HG03520 (cell line): Measurements from ENCODE around the gene INTS3.
"Not testable (repeated sequence)": the region's sequence is repeated elsewhere in the genome, so short reads cannot be mapped to it uniquely, and the experiment has no call there.

Experiments
- ATAC-seq: cut with Tn5 transposase; IDR thresholded peaks from one replicate; pipeline ENCODE4 v1.9.1; 2021; ENCODE audit warnings: mild to moderate bottlenecking, moderate library complexity; ENCODE audit not compliant: unreplicated experiment

The INTS3 gene

DNA sequence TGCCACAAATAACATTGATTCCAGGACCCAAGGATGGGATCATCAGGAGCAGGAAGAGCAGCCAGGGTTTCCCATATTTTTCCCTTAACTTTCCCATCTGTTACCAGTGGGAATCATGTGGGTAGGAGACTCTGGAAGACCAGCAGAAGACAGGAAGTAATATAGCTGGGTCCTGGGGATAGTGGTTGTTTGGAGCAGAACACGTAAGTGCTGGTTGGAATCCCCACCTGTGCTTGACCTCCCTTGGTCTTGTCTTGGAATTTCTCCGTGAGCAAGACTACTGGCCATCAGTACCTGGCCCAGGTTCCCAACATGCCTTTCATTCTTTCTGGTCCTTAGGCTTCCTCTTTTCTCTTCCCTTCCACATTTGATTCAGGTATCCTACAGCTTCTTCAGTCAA, 26.4 kb downstream of the INTS3 start:
- no peak for ATAC-seq

DNA sequence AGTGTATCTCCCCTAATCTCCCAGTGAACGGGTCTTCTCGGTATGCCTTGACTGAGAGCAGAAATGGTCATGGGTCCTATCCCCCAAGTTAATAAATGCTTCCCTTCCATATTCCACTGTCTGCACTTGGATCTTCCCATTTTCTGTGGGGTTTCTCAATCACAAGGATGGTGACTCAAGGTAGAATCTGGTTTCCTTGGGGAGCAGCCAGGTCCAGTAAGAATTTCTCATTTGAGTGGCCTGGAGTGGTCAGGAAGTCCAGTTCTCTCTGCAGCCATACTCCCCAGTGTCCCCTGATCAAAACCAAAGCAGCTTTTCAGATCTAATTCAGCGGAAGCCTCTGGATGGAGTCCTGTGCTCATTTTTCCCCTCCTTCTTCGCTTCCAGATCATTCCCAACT, 32.6 kb downstream of the INTS3 start:
- ATAC-seq: no peak

DNA sequence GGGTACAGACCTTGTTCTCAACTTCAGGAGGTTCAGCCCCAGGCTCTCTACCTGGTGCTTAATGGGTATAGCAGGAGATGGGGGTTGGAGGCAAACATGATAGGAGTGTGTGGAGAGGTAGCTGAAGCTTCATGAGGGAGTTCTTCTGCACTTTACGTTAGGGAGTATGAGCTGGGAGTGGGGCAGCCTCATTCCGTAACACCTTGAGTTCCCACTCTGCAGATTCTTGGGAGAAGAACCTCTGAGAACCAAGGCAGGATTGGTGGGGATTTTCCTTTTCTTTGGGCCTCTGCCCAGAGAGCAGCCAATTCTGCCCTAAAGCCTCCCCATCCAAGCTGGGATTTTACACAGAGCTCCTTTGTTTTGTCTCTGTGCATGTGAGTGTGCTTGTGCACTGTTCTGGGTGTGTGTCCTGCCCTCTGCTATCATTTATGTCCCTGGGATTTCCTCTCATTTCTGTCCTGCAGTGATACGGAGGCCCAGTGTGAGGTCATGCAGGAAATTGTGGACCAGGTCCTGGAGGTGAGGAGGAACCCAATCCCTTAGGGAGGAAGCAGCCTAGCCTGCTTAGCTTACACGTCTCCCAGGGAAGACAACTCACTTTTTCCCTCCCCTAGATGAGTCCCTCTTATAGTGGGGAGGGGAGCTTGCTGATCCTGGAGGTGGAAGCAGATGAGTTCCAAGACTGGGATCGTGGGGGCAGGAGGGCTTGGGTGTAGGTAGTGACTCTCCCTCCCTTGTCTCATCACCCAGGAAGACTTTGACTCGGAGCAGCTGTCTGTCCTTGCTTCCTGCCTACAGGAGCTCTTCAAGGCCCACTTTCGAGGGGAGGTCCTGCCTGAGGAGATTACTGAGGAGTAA, 35.7 kb downstream of the INTS3 start:
- no peak for ATAC-seq

DNA sequence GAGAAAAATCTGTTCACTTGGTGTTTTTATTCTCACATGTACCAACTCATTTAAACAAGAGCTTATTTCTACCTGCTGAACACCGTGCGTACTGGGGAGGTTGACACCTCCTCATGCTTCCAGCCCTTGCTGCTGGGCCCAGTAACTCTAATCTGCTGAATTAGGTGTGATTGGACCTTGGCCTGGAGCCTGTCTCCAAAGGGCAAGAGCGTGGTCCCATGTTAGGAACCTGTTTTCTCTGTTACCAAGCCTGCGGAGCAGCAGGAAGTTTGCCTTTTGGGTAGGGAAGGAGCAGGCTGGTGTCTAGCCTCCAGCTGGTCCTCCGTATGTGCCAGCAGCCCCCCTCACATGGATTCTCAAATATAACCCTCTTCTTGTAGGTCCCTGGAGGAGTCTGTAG, 36.5 kb downstream of the INTS3 start:
- ATAC-seq: no peak

DNA sequence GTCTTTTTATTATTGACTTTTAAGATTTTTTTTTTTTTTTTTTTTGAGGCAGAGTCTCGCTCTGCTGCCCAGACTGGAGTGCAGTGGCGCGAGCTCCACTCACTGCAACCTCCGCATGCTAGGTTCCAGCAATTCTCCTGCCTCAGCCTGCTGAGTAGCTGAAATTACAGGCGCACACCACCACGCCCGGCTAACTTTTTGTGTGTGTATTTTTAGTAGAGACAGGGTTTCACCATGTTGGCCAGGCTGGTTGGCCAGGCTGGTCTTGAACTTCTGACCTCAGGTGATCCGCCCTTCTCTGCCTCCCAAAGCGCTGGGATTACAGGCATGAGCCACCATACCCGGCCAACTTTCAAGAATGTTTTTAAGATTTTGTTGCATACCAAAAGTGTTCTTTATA, 38.8 kb downstream of the INTS3 start:
- ATAC-seq: not testable (repeated sequence)

DNA sequence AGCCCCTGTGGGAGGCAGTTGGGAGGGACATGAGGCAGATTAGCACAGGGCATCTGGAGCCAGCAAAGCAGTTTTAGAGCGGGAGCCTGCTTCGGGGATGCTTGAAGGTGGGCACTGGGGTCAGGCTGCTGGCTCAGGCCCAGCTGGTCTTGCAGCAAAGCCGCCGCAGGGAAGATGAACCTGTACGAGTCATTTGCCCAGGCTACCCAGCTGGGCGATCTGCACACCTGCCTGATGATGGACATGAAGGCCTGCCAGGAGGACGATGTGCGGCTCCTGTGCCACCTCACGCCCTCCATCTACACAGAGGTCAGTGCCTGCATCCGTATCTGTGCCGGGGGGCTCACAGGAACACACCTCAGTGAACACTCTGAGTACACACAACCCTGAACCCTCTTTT, 39.7 kb downstream of the INTS3 start:
- ATAC-seq: no peak

DNA sequence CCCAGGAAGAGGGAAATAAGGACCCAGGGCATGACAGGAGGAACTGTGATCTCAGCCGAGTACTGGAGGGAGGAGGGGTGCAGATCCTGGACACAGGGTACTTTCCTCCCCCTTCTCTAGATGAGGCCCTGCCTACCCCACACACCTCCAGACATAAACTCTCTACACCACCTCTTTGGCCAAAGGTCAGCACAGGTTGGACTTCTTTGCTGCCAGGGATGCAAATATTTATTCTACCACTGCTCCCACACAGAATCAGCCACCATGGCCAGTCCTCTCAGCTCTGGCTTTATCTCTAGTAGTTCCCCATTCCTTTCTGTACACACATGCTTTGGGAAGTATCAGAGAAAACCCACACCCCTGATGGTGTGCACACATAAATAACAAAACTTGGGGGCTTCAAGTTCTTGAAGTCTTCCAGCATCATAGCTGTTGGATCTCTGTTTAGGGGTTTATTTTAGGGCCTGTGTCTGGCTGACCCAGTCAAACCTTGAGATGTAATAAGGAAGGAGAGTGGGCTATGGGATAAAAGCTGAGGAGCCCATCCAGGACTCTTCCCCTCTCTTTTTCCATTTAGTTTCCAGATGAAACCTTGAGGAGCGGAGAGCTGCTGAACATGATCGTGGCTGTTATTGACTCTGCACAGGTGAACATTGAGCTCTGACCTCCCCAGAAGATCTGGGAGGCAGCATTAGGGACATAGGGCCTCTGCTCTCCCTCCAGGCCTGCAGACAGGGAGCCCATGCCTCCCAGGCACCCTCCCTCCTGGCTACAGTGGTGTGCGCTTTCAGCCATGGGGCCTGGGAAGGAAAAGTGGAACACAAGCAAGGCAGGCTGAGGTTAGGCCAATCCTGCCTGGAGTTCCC, 40.7 kb downstream of the INTS3 start:
- ATAC-seq: no peak

DNA sequence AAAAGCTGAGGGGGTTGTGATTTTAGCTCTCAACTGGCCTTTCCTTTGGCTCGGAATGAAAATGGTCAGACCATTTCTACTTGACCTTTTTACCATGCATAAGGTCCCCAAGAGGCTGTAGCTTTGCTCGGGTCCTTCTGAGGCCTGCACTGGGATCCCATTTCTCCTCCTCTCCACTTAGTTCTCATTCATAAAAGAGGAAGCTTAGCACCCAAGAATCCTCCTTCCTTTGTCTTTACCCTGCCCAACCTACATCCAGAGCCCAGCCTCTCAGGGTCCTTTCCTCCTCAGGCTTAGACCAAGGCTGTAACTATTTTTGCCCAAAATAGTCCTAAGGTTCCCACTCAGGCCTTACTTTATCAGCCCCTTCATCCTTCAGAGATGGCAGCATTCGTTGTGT, 41.4 kb downstream of the INTS3 start:
- ATAC-seq: no peak

DNA sequence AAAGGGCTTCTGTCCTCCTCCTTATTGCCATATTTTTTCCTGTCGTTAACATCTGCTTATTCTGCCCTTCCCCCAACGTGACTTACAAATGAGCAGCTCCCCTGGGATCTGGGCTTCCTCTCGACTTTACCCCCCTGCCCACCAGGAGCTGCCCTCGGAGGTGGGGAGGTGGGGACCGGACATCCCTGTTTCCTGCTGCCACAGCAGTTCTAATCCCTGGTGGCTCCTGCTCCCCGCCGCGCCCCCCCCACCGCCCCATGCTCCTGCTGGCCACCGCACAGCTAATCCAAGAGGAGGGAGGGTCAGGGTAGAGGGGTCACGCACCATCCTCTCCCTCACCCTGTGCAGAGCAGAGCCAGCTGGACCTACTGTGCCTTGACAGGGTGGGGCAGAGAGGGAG, 42.9 kb downstream of the INTS3 start:
- ATAC-seq: no peak

DNA sequence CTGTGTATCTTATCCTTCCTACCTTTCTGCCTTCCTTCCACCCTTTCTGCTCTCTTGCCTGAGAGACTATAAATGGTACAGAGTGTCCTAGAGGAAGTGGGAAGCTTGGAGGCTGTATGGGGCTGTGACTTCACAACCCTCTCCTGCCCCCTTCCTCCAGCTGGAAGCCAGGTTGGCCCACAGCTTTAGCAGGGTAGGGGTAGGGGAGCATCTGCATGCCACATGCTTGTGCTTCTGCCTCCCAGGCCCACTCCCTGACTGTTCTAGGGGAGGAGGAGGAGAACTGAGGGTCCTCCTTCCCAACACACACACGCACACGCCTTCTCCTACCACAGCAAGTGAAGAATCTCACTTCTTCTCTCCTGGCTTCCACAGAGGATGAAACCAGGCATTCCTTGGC, 43.4 kb downstream of the INTS3 start:
- ATAC-seq: no peak

DNA sequence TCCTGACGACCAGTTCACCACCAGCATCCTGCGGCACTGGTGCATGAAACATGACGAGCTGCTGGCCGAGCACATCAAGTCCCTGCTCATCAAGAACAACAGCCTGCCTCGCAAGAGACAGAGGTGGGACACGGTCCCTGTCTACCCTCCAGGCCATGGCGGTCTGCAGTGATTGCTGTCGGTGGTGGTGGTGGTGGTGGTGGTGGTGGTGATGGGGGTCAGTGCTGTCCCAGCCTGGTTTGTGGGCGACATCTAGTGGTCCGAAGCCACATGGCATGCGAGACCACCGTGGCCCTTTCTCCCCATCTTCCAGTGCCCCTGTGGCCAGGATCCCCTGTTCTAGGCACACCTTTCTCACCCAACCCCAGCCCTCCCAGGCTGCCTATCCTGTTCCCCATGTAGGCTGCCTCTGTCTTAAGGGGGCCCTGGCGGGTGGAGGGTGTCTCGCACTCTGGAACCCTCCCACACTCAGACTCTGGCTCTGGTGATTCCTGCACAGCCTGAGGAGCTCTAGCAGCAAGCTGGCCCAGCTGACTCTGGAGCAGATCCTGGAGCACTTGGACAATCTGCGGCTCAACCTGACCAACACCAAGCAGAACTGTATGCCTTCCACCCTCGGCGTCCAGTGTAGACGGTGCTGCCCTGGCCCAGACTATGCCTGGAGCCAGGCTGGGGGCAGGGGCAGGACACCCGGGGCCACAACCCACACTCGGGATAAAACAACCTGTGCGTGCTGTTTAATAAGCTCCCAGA, 44.2 kb downstream of the INTS3 start:
- ATAC-seq: no peak

DNA sequence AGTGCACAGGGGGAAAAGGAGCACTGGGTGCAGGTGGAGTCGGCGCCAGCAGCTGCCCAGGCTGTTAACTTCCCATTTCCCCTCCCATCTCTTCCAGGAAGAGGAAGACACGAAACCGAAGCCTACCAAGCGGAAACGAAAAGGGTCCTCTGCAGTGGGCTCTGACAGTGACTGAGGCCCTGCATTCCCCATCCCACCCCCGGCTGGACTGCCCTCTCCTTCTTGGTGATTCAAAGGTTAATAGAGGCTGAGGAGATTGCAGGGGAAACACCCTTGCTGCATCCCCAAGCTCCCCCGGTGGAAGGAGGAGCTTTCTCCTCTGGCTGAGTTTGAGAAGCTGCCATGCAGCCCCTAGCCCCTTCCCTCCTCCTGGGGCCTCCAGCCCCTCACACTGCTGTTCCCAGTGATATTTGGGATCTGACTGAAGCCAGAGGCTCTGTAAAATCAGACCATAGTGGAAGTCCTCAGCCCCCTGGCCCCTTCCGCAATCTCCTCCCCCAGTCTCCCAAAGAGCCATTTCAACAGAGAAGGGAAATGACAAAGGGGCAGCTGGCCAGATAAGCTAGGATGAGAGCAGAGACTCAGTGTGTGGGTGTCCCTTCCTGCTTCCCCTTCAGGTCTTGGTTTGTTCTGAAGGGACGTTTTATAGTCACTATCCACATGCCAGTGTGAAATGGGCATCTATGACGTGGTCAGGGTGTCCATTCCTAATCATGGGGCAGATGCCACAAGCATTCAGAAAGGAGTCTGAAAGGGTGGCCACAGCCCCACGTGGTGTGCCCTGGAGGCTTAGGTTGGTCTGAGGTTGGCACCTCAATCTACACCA, 45.5 kb downstream of the INTS3 start:
- no peak for ATAC-seq

DNA sequence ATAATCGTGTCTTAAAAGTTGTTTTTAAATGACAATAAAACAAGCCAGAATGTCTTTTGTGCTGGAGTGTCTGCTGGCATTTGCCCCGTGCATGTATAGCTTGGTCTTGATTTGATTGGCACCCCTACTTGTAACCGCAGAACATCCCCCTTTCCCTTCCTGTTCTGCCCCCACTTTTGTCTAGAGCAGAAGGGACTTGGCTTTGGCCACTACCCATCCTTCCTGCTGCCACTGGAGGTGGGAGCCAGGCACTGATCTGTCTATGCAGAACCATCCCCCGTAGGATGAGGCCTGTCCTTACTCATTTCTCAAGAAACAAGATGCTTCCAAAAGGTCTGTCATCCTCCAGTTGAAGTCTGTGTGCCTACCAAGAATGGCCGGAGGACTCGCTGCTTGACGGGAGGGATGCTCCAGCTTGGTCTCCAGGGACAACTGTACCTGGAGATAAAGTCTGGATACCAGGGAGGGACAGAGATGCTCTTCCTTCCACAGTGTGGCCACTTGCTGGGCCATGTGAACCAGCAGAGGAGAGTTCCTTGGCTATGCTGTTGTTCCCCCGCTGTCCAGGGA, 46.3 kb downstream of the INTS3 start:
- no peak for ATAC-seq

DNA sequence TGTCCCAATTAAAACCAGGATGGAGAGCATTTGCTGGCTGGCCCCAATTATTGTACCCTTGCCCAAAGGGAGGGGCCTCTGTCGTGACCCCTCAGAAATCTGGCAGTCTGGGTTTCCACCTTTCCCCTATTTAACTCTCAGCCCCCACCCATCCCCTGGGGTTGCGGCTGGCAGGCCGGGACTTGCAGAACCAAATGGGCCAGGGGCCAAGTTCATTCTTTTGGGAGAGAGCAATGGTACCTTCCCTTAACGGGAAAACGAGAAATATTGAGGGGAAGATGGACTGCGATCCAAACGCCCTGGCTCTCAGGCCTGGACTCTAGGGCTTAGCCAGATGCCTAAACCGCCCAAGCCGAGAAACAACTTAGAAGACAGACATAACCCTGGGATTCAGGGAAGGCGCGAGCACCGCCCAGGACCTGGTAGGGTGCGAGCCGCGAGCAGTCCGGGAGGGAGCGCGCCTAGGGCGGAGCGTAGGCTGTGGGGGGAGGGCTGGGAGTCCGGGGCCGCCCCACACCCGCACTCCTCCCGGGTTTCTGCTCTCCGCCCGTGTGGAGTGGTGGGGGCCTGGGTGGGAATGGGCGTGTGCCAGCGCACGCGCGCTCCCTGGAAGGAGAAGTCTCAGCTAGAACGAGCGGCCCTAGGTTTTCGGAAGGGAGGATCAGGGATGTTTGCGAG, 47.1 kb downstream of the INTS3 start, which contains the start of gene SLC27A3:
TSS of gene SLC27A3 (plus strand) at position 628 of the 678 bp plus-strand sequence. CDS start 91 bp downstream, outside the sequence.
- peak; percentile 21 for ATAC-seq

DNA sequence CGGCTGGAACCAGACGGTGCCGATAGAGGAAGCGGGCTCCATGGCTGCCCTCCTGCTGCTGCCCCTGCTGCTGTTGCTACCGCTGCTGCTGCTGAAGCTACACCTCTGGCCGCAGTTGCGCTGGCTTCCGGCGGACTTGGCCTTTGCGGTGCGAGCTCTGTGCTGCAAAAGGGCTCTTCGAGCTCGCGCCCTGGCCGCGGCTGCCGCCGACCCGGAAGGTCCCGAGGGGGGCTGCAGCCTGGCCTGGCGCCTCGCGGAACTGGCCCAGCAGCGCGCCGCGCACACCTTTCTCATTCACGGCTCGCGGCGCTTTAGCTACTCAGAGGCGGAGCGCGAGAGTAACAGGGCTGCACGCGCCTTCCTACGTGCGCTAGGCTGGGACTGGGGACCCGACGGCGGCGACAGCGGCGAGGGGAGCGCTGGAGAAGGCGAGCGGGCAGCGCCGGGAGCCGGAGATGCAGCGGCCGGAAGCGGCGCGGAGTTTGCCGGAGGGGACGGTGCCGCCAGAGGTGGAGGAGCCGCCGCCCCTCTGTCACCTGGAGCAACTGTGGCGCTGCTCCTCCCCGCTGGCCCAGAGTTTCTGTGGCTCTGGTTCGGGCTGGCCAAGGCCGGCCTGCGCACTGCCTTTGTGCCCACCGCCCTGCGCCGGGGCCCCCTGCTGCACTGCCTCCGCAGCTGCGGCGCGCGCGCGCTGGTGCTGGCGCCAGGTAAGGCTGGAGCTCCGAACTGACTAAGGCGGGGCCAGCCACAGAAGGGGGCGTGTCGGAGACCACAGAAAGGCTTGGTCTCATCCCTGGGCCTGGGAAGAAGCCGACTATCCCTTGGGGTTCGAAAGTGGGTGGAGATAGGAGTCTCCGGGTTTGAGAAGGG, 47.8 kb downstream of the INTS3 start:
- peak; percentile 44 for ATAC-seq

DNA sequence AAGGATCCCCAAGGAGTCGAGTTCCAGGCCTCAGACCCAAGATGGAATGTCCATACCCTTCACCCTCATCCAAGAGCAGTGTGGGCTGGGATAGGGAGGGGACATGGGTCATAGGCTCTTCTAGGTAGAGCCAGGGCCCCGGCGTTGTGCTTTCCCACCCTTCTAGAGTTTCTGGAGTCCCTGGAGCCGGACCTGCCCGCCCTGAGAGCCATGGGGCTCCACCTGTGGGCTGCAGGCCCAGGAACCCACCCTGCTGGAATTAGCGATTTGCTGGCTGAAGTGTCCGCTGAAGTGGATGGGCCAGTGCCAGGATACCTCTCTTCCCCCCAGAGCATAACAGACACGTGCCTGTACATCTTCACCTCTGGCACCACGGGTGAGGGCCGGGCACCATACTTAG, 48.5 kb downstream of the INTS3 start:
- ATAC-seq: no peak

DNA sequence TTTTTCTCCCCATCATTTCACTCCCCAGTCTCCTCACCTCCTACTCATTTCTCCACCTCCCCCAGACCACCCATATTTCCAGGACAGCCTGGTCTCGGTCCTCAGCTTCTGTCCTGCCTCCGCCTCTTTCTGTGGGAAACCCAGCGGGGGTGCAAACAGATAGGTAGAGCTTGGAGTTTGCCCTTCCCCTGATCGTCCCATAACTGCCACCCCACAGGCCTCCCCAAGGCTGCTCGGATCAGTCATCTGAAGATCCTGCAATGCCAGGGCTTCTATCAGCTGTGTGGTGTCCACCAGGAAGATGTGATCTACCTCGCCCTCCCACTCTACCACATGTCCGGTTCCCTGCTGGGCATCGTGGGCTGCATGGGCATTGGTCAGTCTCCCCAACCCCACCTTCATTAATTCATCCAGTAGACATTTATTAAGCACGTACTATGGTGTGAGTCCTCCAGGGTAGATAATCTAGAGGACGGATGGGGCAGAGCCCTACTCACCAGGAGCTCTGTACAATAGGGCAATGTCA, 49.1 kb downstream of the INTS3 start:
- ATAC-seq: no peak

DNA sequence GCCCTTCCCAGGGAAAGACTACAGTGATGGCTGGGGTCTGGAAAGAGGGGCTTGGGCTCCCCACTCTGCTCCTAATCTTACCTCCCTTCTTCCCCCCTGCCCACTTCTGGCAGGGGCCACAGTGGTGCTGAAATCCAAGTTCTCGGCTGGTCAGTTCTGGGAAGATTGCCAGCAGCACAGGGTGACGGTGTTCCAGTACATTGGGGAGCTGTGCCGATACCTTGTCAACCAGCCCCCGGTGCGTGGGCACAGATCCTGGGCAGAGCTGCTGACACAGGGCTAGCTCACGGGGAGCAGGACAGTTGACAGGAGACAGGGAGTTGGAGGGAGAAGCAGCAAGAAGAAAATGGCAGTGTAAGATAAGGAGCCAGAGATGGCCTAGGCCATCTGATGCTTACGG, 49.8 kb downstream of the INTS3 start:
- ATAC-seq: no peak
